GM12878 (cell line): ENCODE results near the gene PLPP1. TPM values are rescaled to one million over a fixed set of nuclear protein-coding genes. Genes with fewer than 3 reads are reported as not detected.

ENCODE experiments used
- ATAC-seq: fragments of 200-7000 bp; cut with Tn5 transposase; 3 replicates; pipeline ENCODE4 v1.9.1; 2020; ENCODE audit warnings: mild to moderate bottlenecking, moderate library complexity
- BruUV-seq: library from RNA; stranded (reverse); fragments of 400-500 nt; replicated peaks from 2 replicates; lab custom pipeline; 2021; lab: Mats Ljungman, UMichigan
- CTCF ChIA-PET: fragments of 300-600 bp; sonication (Branson Sonifier 250); formaldehyde crosslinking; extraction: SDS; loops from one replicate; lab custom pipeline; 2021; ENCODE audit warnings: inconsistent platforms; lab: Yijun Ruan, JAX
- POLR2A ChIA-PET: fragments of 350-600 bp; formaldehyde crosslinking; extraction: SDS; loops from one replicate; lab custom pipeline; 2021; ENCODE audit warnings: inconsistent platforms; lab: Charles Lee
- RAD21 ChIA-PET: fragments of 300-600 bp; sonication (Branson Sonifier 250); formaldehyde crosslinking; loops from one replicate; lab custom pipeline; 2023; ENCODE audit warnings: antibody characterized with exemption; ENCODE audit not compliant: unreplicated experiment; lab: Charles Lee
- SMC1A ChIA-PET: fragments of 300-600 bp; sonication (Branson Sonifier 250); formaldehyde crosslinking; loops from one replicate; lab custom pipeline; 2023; ENCODE audit not compliant: unreplicated experiment, uncharacterized antibody; lab: Charles Lee
- DNase-seq: peaks from one replicate; pipeline ENCODE4 v3.0.0-alpha.2; 2011; ENCODE audit warnings: low read depth, low spot score
- FAIRE-seq: peaks from 3 replicates; lab custom pipeline; 2011; peaks lifted over from hg19 to GRCh38; lab: Jason Lieb, UNC
- H2AFZ ChIP-seq: 2 replicates; pipeline ENCODE4 v1.6.0; 2011; ENCODE audit warnings: low read depth, low read length, control low read depth; ENCODE audit not compliant: control insufficient read depth
- H3K27ac ChIP-seq: 2 replicates; pipeline ENCODE4 v1.5.1; 2011; ENCODE audit warnings: control low read depth; ENCODE audit not compliant: control insufficient read depth, insufficient read depth
- H3K27me3 ChIP-seq, 2 experiments: replicated peaks in 1 of 2; 2 replicates each; pipeline versions ENCODE4 v1.6.0 to v1.6.1; 2011; ENCODE audit warnings: low read length in 1 of 2; ENCODE audit not compliant: control insufficient read depth in 2 of 2, insufficient read depth in 2 of 2
- H3K36me3 ChIP-seq, 2 experiments: 2 replicates each; pipeline ENCODE4 v1.5.1; 2011; ENCODE audit warnings: low read length in 1 of 2; ENCODE audit not compliant: control insufficient read depth in 2 of 2, insufficient read depth in 2 of 2
- H3K4me1 ChIP-seq: 2 replicates; pipeline ENCODE4 v1.6.1; 2011; ENCODE audit warnings: mild to moderate bottlenecking, low read length, moderate library complexity, mixed read lengths; ENCODE audit not compliant: control insufficient read depth, insufficient read depth
- H3K4me2 ChIP-seq: 2 replicates; pipeline ENCODE4 v1.6.0; 2011; ENCODE audit warnings: control low read depth; ENCODE audit not compliant: control insufficient read depth, insufficient read depth
- H3K4me3 ChIP-seq: fragments of 200-600 bp; sonication (generic); 2 replicates; pipeline ENCODE4 v1.5.1; 2016
- H3K79me2 ChIP-seq: 2 replicates; pipeline ENCODE4 v1.6.0; 2011; ENCODE audit warnings: low read length; ENCODE audit not compliant: control insufficient read depth, insufficient read depth
- H3K9ac ChIP-seq: 2 replicates; pipeline ENCODE4 v1.8.0; 2011; ENCODE audit warnings: low read length, control low read depth, mixed read lengths; ENCODE audit not compliant: control insufficient read depth, insufficient read depth
- H3K9me3 ChIP-seq: replicated peaks from 3 replicates; pipeline ENCODE4 v1.5.1; 2011; ENCODE audit warnings: mild to moderate bottlenecking, low read length; ENCODE audit not compliant: control insufficient read depth, insufficient read depth
- H4K20me1 ChIP-seq: 2 replicates; pipeline ENCODE4 v1.6.0; 2011; ENCODE audit not compliant: control insufficient read depth, insufficient read depth
- BRCA1 ChIP-seq: IDR thresholded peaks from 2 replicates; pipeline ENCODE4 v1.6.1; 2011; ENCODE audit warnings: low read depth, low read length, improper control_type of control experiment
- CHD1 ChIP-seq: IDR thresholded peaks from 2 replicates; pipeline ENCODE4 v1.6.1; 2012; ENCODE audit warnings: low read depth, low read length, improper control_type of control experiment
- CTCF ChIP-seq, 3 experiments: IDR thresholded peaks in 2 of 3; conservative IDR thresholded peaks in 1 of 3; 2 replicates each; pipeline ENCODE4 v1.5.1; 2011; ENCODE audit warnings: low read depth in 3 of 3, low read length in 3 of 3, mild to moderate bottlenecking in 3 of 3, control low read depth in 2 of 3, moderate library complexity in 2 of 3, inconsistent platforms in 1 of 3, mixed read lengths in 1 of 3; ENCODE audit not compliant: control insufficient read depth in 2 of 3, insufficient read depth in 1 of 3; ENCODE audit errors: extremely low read depth in 1 of 3
- IKZF2 ChIP-seq, 2 experiments: fragments of 450-650 bp; IDR thresholded peaks; 2 replicates each; pipeline ENCODE4 v1.6.1; 2017; ENCODE audit warnings: mild to moderate bottlenecking in 2 of 2, moderate library complexity in 2 of 2
- LARP7 ChIP-seq: fragments of 450-650 bp; IDR thresholded peaks from 2 replicates; pipeline ENCODE4 v1.6.1; 2017; ENCODE audit warnings: mild to moderate bottlenecking
- MLLT1 ChIP-seq: fragments of 450-650 bp; IDR thresholded peaks from 2 replicates; pipeline ENCODE4 v1.6.1; 2016; ENCODE audit warnings: mild to moderate bottlenecking
- MTA3 ChIP-seq: IDR thresholded peaks from 2 replicates; pipeline ENCODE4 v1.6.1; 2012; ENCODE audit warnings: low read length, inconsistent platforms, borderline replicate concordance
- MYC ChIP-seq: IDR thresholded peaks from 2 replicates; pipeline ENCODE4 v1.6.1; 2011; ENCODE audit warnings: mild to moderate bottlenecking, low read length, moderate library complexity, inconsistent platforms; ENCODE audit not compliant: insufficient read depth, insufficient replicate concordance, insufficient read length, severe bottlenecking
- NR2C2 ChIP-seq: IDR thresholded peaks from 2 replicates; pipeline ENCODE4 v1.6.1; 2011; ENCODE audit warnings: borderline replicate concordance, low read depth; ENCODE audit not compliant: control insufficient read depth, insufficient read length
- PRDM15 ChIP-seq: fragments of 450-650 bp; formaldehyde crosslinking; IDR thresholded peaks from 2 replicates; pipeline ENCODE4 v1.4.0; 2020; ENCODE audit warnings: mild to moderate bottlenecking, moderate library complexity
- RCOR1 ChIP-seq: conservative IDR thresholded peaks from 2 replicates; pipeline ENCODE4 v1.6.1; 2012; ENCODE audit warnings: low read depth, low read length, improper control_type of control experiment
- RFX5 ChIP-seq: IDR thresholded peaks from 2 replicates; pipeline ENCODE4 v1.6.1; 2011; ENCODE audit warnings: low read depth, low read length, improper control_type of control experiment
- SPI1 ChIP-seq: IDR thresholded peaks from 2 replicates; pipeline ENCODE4 v1.6.1; 2011; ENCODE audit warnings: low read depth, mild to moderate bottlenecking, low read length, moderate library complexity, borderline replicate concordance; ENCODE audit not compliant: insufficient read depth
- TARDBP ChIP-seq: IDR thresholded peaks from 2 replicates; pipeline ENCODE4 v1.6.1; 2016; ENCODE audit warnings: borderline replicate concordance
- USF2 ChIP-seq: IDR thresholded peaks from 2 replicates; pipeline ENCODE4 v1.6.1; 2011; ENCODE audit warnings: low read depth, low read length, improper control_type of control experiment, borderline replicate concordance
- ZSCAN29 ChIP-seq: fragments of 450-650 bp; IDR thresholded peaks from 2 replicates; pipeline ENCODE4 v1.6.1; 2017; ENCODE audit warnings: mild to moderate bottlenecking, moderate library complexity
- WGBS: methylation state at CpG from one replicate; pipeline ENCODE4 v1.1.6; 2016; ENCODE audit warnings: low lambda C conversion rate; ENCODE audit not compliant: insufficient replicate concordance, insufficient coverage; ENCODE audit errors: missing lambda C conversion rate; 5-methylcytosine and 5-hydroxymethylcytosine counted together
- in situ Hi-C: fragments of 300-500 bp; cut with MboI; formaldehyde crosslinking; loops from 9 replicates; pipeline ENCODE4 v1.14.3; 2018; ENCODE audit warnings: mixed read lengths
- intact Hi-C: fragments of 100-400 bp; cut with micrococcal nuclease; formaldehyde crosslinking; loops from one replicate; pipeline ENCODE4 v1.14.2; 2022; ENCODE audit not compliant: unreplicated experiment
- polyA plus RNA-seq, 11 experiments: library from polyadenylated mRNA; depleted of rRNA in 4 of 11; unstranded in 6 of 11; stranded (reverse) in 5 of 11; fragments of >200 nt; fragmentation: Nextera tagmentation in 4 of 11; fragmentation: Illumina TruSeq in 1 of 11; extraction: Ambion mirVana in 4 of 11; extraction: Trizol in 1 of 11; gene quantifications; 1 replicate in 1 of 11; 2 replicates in 10 of 11; pipeline versions ENCODE4 v1.2.1 to v1.2.3, GENCODE V29; 2011 to 2016; ENCODE audit warnings: inconsistent platforms in 2 of 11, missing spikeins in 2 of 11, low read depth in 1 of 11
- total RNA-seq, 4 experiments: library from RNA; depleted of rRNA in 3 of 4; stranded (reverse); fragments of >200 nt in 3 of 4; fragmentation: Illumina TruSeq in 1 of 4; extraction: Trizol in 1 of 4; gene quantifications; 2 replicates each; pipeline versions ENCODE4 v1.2.1 to v1.2.3, GENCODE V29; 2013 to 2021

The PLPP1 gene
- total and polyA plus RNA-seq, 10 of the 15 experiments (the other 5 are each of a cell fraction or from before 2014, with no cell fraction given), result 3.0 to 11.3 (median 8.1) TPM

- intact Hi-C loops, result no loop called here
- FAIRE-seq (no peak), DNase-seq (no peak), ATAC-seq (no peak)
- no TSS peak for BruUV-seq
- Histone ChIP-seq H3K9ac (no peak overlapping the region), H2AFZ (no peak overlapping the region), H4K20me1 (peaks cover 2% of the 10 kb centered on the region; the same call in 1 of the 2 replicates), H3K4me3 (no peak overlapping the region), H3K36me3 (no peaks in the 10 kb centered on the region), H3K9me3 (no peaks in the 10 kb centered on the region), H3K27me3 (no peaks in the 10 kb centered on the region), H3K4me2 (no peak overlapping the region), H3K4me1 (no peaks in the 10 kb centered on the region), H3K27ac (no peak overlapping the region), H3K79me2 (no peaks in the 10 kb centered on the region)
- ChIA-PET SMC1A (no interaction called here), CTCF (no interaction called here), POLR2A (interaction anchor here (0.6 kb wide), 1 partner anchor 23 kb away, joined by 9 read pairs; no protein-coding TSS in a partner anchor), RAD21 (no interaction called here)
- in situ Hi-C loops, result no loop called here
- 51% methylated on average over 3 of the region's 3 CpGs for WGBS
- no peak for TF ChIP-seq LARP7
- no peak for TF ChIP-seq BRCA1
- no peak for TF ChIP-seq ZSCAN29
- no peak for TF ChIP-seq USF2
- no peak for TF ChIP-seq NR2C2
- TF ChIP-seq RFX5, result no peak
- no peak for TF ChIP-seq SPI1
- TF ChIP-seq RCOR1, result no peak
- no peak for TF ChIP-seq CHD1
- TF ChIP-seq MTA3, result no peak
- TF ChIP-seq CTCF (IDR thresholded peaks at IDR 0.05 in 2 of 3, conservative IDR thresholded peaks at IDR 0.05 in 1 of 3; ENCODE audit: control insufficient read depth in 2 of 3, extremely low read depth in 1 of 3, insufficient read depth in 1 of 3, low read depth in 3 of 3, low read length in 3 of 3), result no peak
- no peak for TF ChIP-seq PRDM15 (CRISPR knock-in tag)
- TF ChIP-seq MYC, result no peak
- no peak for TF ChIP-seq IKZF2 (IDR thresholded peaks at IDR 0.05)
- no peak for TF ChIP-seq MLLT1
- TF ChIP-seq TARDBP, result no peak
Measured at GRCh38 chr5:55481293-55481855, 53.4 kb downstream of the PLPP1 start.
